Neural progenitor cell (in vitro differentiated cells): ENCODE data around the gene FLVCR2. TPM values are rescaled to one million over a fixed set of nuclear protein-coding genes. Genes with fewer than 3 reads are reported as not detected.
A peak's percentile ranks its signal among the peaks of the same experiment; 100 is the strongest.

Experiments
- DNase-seq: peaks from one replicate; pipeline ENCODE4 v3.0.0-alpha.2; 2016; ENCODE audit warnings: low spot score
- H2AFZ ChIP-seq: fragments of 200-600 bp; sonication (generic); replicated peaks from 2 replicates; pipeline ENCODE4 v1.6.1; 2016; ENCODE audit warnings: antibody characterized with exemption
- H3F3A ChIP-seq: fragments of 200-600 bp; sonication (generic); 2 replicates; pipeline ENCODE4 v1.6.1; 2016; ENCODE audit warnings: antibody characterized with exemption, low read depth
- H3K27ac ChIP-seq: fragments of 200-600 bp; sonication (generic); 2 replicates; pipeline ENCODE4 v1.5.1; 2016; ENCODE audit warnings: mild to moderate bottlenecking
- H3K27me3 ChIP-seq: fragments of 200-600 bp; sonication (generic); 2 replicates; pipeline ENCODE4 v1.6.1; 2016; ENCODE audit warnings: mild to moderate bottlenecking, moderate library complexity
- H3K36me3 ChIP-seq: fragments of 200-600 bp; sonication (generic); 2 replicates; pipeline ENCODE4 v1.5.1; 2016
- H3K4me1 ChIP-seq: fragments of 200-600 bp; sonication (generic); 2 replicates; pipeline ENCODE4 v1.6.1; 2016; ENCODE audit warnings: mixed run types
- H3K4me2 ChIP-seq: fragments of 200-600 bp; sonication (generic); 2 replicates; pipeline ENCODE4 v1.6.1; 2016
- H3K4me3 ChIP-seq: fragments of 200-600 bp; sonication (generic); 2 replicates; pipeline ENCODE4 v1.5.1; 2016
- H3K79me2 ChIP-seq: fragments of 200-600 bp; sonication (generic); 2 replicates; pipeline ENCODE4 v1.6.1; 2016; ENCODE audit warnings: low read depth
- H3K9ac ChIP-seq: fragments of 200-600 bp; sonication (generic); 2 replicates; pipeline ENCODE4 v1.6.1; 2016
- H3K9me3 ChIP-seq: fragments of 200-600 bp; sonication (generic); 2 replicates; pipeline ENCODE4 v1.5.1; 2016; ENCODE audit warnings: low read depth
- H4K20me1 ChIP-seq: fragments of 200-600 bp; sonication (generic); 2 replicates; pipeline ENCODE4 v1.6.1; 2016; ENCODE audit warnings: low read depth
- H3K27ac Mint-ChIP-seq: 3 replicates; pipeline ENCODE4 v1.8.0; 2021; ENCODE audit warnings: mixed read lengths
- H3K27me3 Mint-ChIP-seq: 2 replicates; pipeline ENCODE4 v1.8.0; 2022; ENCODE audit warnings: low read depth, mild to moderate bottlenecking, inconsistent platforms, moderate library complexity, mixed read lengths; ENCODE audit not compliant: insufficient read depth
- H3K36me3 Mint-ChIP-seq: 3 replicates; pipeline ENCODE4 v1.8.0; 2021; ENCODE audit warnings: mixed read lengths
- H3K4me1 Mint-ChIP-seq: 3 replicates; pipeline ENCODE4 v1.8.0; 2021; ENCODE audit warnings: mixed read lengths
- H3K4me3 Mint-ChIP-seq: 3 replicates; pipeline ENCODE4 v1.8.0; 2021; ENCODE audit warnings: mild to moderate bottlenecking, moderate library complexity, mixed read lengths
- H3K9me3 Mint-ChIP-seq: 3 replicates; pipeline ENCODE4 v1.8.0; 2020; ENCODE audit warnings: mixed read lengths
- CTCF ChIP-seq: fragments of 200-600 bp; sonication (generic); IDR thresholded peaks from 2 replicates; pipeline ENCODE4 v1.5.1; 2017; ENCODE audit warnings: antibody characterized with exemption, mild to moderate bottlenecking
- EZH2 ChIP-seq: fragments of 200-600 bp; sonication (generic); IDR thresholded peaks from 2 replicates; pipeline ENCODE4 v1.6.1; 2017; ENCODE audit warnings: antibody characterized with exemption, mild to moderate bottlenecking, moderate library complexity
- EZH2phosphoT487 ChIP-seq: fragments of 200-600 bp; sonication (generic); IDR thresholded peaks from 2 replicates; pipeline ENCODE4 v1.6.1; 2017; ENCODE audit warnings: antibody characterized with exemption
- total RNA-seq: library from RNA; depleted of rRNA; stranded (reverse); fragments of >200 nt; gene quantifications from 2 replicates; pipeline ENCODE4 v1.2.3, GENCODE V29; 2015; ENCODE audit warnings: low replicate concordance

Gene FLVCR2, protein sequence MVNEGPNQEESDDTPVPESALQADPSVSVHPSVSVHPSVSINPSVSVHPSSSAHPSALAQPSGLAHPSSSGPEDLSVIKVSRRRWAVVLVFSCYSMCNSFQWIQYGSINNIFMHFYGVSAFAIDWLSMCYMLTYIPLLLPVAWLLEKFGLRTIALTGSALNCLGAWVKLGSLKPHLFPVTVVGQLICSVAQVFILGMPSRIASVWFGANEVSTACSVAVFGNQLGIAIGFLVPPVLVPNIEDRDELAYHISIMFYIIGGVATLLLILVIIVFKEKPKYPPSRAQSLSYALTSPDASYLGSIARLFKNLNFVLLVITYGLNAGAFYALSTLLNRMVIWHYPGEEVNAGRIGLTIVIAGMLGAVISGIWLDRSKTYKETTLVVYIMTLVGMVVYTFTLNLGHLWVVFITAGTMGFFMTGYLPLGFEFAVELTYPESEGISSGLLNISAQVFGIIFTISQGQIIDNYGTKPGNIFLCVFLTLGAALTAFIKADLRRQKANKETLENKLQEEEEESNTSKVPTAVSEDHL
- total RNA-seq = 1.7 and 2.8 TPM in 2 replicates

GRCh38 chr14:75578102-75578785, at the start of gene FLVCR2:
Gene FLVCR2, plus strand, starts transcription at chr14:75578620. Its CDS starts 353 bp downstream, at chr14:75578973.
- DNase-seq = peak; percentile 84
- Mint-ChIP-seq H3K27ac (peak within 1 kb of the TSS; percentile 93), H3K36me3 (no peaks in the 10 kb centered on the region), H3K4me3 (no peak within 1 kb of the TSS), H3K9me3 (peaks cover 2% of the 10 kb centered on the region), H3K27me3 (peaks cover 5% of the 10 kb centered on the region), H3K4me1 (peaks cover 15% of the 10 kb centered on the region)
- Histone ChIP-seq H4K20me1 (no peaks in the 10 kb centered on the region), H3K9me3 (no peaks in the 10 kb centered on the region), H3K79me2 (no peaks in the 10 kb centered on the region), H3F3A (peaks cover 17% of the 10 kb centered on the region), H3K27me3 (peaks cover 10% of the 10 kb centered on the region), H3K4me1 (no peaks in the 10 kb centered on the region), H2AFZ (peak within 1 kb of the TSS; percentile 96), H3K36me3 (no peaks in the 10 kb centered on the region), H3K4me3 (peak within 1 kb of the TSS; percentile 57), H3K9ac (no peak within 1 kb of the TSS), H3K4me2 (peak within 1 kb of the TSS; percentile 92), H3K27ac (no peak within 1 kb of the TSS)
- TF ChIP-seq EZH2 (no peak), EZH2phosphoT487 (no peak), CTCF (no peak)

DNA sequence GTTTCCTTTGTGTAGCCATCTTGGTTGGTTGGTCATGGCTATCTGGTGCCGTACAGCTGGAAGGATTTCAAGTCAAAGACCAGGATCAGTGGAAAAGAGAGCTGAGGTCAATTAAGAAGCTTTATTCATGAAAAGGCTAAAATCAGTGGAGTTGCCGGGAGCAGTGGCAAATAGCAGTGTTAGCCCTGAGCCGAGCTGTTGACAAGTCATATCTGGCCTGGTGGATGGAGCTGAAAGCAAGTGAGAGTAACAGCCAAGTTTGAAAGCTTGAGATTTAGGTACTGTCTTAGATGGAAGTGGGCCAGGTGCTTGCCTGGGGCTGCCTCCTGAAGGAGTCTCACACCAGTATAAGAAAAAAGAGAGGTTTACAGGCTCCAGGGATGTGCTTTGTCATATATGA, 47.2 kb upstream of the FLVCR2 start:
- Mint-ChIP-seq H3K4me3 (no peak overlapping the region), H3K9me3 (peaks cover 2% of the 10 kb centered on the region), H3K27ac (no peak overlapping the region), H3K27me3 (no peaks in the 10 kb centered on the region), H3K4me1 (no peaks in the 10 kb centered on the region), H3K36me3 (no peaks in the 10 kb centered on the region)
- no peaks in the 10 kb centered on the region for H3K9me3 ChIP-seq
- no peak overlapping the region for H2AFZ ChIP-seq
- H3K79me2 ChIP-seq = no peaks in the 10 kb centered on the region
- H3K36me3 ChIP-seq = no peaks in the 10 kb centered on the region
- no peak for DNase-seq
- TF ChIP-seq CTCF (no peak), EZH2 (no peak), EZH2phosphoT487 (no peak)
- no peak overlapping the region for H3K9ac ChIP-seq
- no peak overlapping the region for H3K4me3 ChIP-seq
- H3K4me2 ChIP-seq = no peak overlapping the region
- H3K27ac ChIP-seq = no peak overlapping the region
- no peaks in the 10 kb centered on the region for H4K20me1 ChIP-seq
- no peaks in the 10 kb centered on the region for H3K4me1 ChIP-seq
- no peaks in the 10 kb centered on the region for H3K27me3 ChIP-seq
- no peaks in the 10 kb centered on the region for H3F3A ChIP-seq

DNA sequence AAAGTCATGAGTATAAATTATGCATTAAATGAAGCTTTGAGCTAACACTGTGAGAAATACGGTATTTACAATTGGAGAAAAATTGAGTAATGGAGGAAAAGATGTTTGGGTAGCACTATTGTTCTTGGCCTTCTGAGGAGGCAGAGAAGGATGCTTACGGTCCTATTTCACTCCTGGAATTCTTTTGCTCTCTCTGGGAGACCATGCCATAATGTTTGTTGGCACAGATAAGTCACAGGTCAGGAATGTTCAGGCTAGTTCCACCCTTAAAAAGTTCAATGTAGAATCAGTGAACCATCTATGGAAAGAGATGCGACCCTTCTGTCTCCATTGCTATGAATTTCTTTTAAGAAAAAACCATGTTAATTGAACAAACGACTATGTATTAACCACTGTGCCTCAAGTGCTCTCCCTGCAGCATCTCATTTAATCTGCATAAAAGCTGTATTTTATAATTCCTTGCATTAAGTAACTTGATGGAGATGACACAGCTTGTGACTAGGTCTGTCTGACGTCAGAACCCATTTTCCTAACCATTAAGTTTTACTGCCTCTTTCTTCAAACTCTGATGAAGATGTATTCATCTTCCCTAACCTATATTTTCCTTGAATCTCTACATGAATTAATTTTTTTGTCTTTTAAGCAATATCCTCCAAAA, 46.6 kb upstream of the FLVCR2 start:
- no peak for TF ChIP-seq EZH2phosphoT487
- TF ChIP-seq EZH2 = no peak
- TF ChIP-seq CTCF = no peak
- Histone ChIP-seq H3K4me2 (no peak overlapping the region), H3K79me2 (no peaks in the 10 kb centered on the region), H3K36me3 (no peaks in the 10 kb centered on the region), H2AFZ (no peak overlapping the region), H3K4me1 (no peaks in the 10 kb centered on the region), H3K9me3 (no peaks in the 10 kb centered on the region), H3K9ac (no peak overlapping the region), H3K27ac (no peak overlapping the region), H3F3A (no peaks in the 10 kb centered on the region), H3K27me3 (no peaks in the 10 kb centered on the region), H3K4me3 (no peak overlapping the region), H4K20me1 (no peaks in the 10 kb centered on the region)
- no peaks in the 10 kb centered on the region for H3K36me3 Mint-ChIP-seq
- no peak overlapping the region for H3K4me3 Mint-ChIP-seq
- H3K27ac Mint-ChIP-seq = no peak overlapping the region
- peaks cover 2% of the 10 kb centered on the region for H3K9me3 Mint-ChIP-seq
- H3K4me1 Mint-ChIP-seq = no peaks in the 10 kb centered on the region
- H3K27me3 Mint-ChIP-seq = no peaks in the 10 kb centered on the region
- no peak for DNase-seq
